Muscle layer of duodenum (tissue), 2 donors: ENCODE results near the gene ATP2B1.

Experiments
- H3K27ac ChIP-seq: one replicate; pipeline ENCODE4 v1.7.0; 2013; ENCODE audit warnings: mild to moderate bottlenecking, low read length
- H3K27me3 ChIP-seq: one replicate; pipeline ENCODE4 v1.7.0; 2013; ENCODE audit warnings: low read depth, mild to moderate bottlenecking, control low read depth, low read length
- H3K36me3 ChIP-seq, 2 donors: one replicate each; pipeline ENCODE4 v1.7.0; 2013; ENCODE audit warnings: low read length in 2 of 2, control low read depth in 1 of 2, mild to moderate bottlenecking in 1 of 2; ENCODE audit not compliant: insufficient read depth in 2 of 2, control insufficient read depth in 1 of 2
- H3K4me1 ChIP-seq, 2 donors: one replicate each; pipeline ENCODE4 v1.7.0; 2013; ENCODE audit warnings: low read length in 2 of 2, mild to moderate bottlenecking in 2 of 2, control low read depth in 1 of 2, moderate library complexity in 1 of 2; ENCODE audit not compliant: insufficient read depth in 2 of 2, control insufficient read depth in 1 of 2
- H3K4me3 ChIP-seq, 2 donors: one replicate each; pipeline ENCODE4 v1.7.0; 2013; ENCODE audit warnings: low read length in 2 of 2, low read depth in 1 of 2, mild to moderate bottlenecking in 1 of 2
- H3K9me3 ChIP-seq, 2 donors: one replicate each; pipeline ENCODE4 v1.7.0; 2013; ENCODE audit warnings: low read length in 2 of 2, control low read depth in 1 of 2, mild to moderate bottlenecking in 1 of 2; ENCODE audit not compliant: control insufficient read depth in 1 of 2
- donor health status: healthy.

The ATP2B1 gene

GRCh38 chr12:89690925-89691324 is 17.7 kb downstream of the ATP2B1 start:
- Histone ChIP-seq H3K4me1 (peaks cover 0 to 20% of the 10 kb centered on the region in 2 donors), H3K4me3 (no peak overlapping the region), H3K9me3 (no peaks in the 10 kb centered on the region), H3K36me3 (no peaks in the 10 kb centered on the region), H3K27ac (no peak overlapping the region), H3K27me3 (no peaks in the 10 kb centered on the region)

- no peak overlapping the region for H3K27ac ChIP-seq
- H3K4me1 ChIP-seq = peaks cover 0 to 11% of the 10 kb centered on the region in 2 donors
- no peaks in the 10 kb centered on the region for H3K36me3 ChIP-seq
- no peak overlapping the region for H3K4me3 ChIP-seq
- no peaks in the 10 kb centered on the region for H3K27me3 ChIP-seq
- H3K9me3 ChIP-seq = no peaks in the 10 kb centered on the region
Observed at GRCh38 chr12:89689306-89689705, 19.3 kb downstream of the ATP2B1 start.

- Histone ChIP-seq H3K4me1 (peaks cover 0 to 7% of the 10 kb centered on the region in 2 donors), H3K27me3 (no peaks in the 10 kb centered on the region), H3K27ac (no peak overlapping the region), H3K9me3 (peaks cover 6 to 8% of the 10 kb centered on the region in 2 donors), H3K4me3 (no peak overlapping the region), H3K36me3 (no peaks in the 10 kb centered on the region)
Observed at GRCh38 chr12:89686311-89686710, 22.3 kb downstream of the ATP2B1 start.

GRCh38 chr12:89685363-89685972 is 23.2 kb downstream of the ATP2B1 start:
- Histone ChIP-seq H3K36me3 (no peaks in the 10 kb centered on the region), H3K4me3 (no peak overlapping the region), H3K27ac (no peak overlapping the region), H3K27me3 (no peaks in the 10 kb centered on the region), H3K9me3 (peaks cover 8 to 9% of the 10 kb centered on the region in 2 donors), H3K4me1 (peaks cover 0 to 6% of the 10 kb centered on the region in 2 donors)

GRCh38 chr12:89684136-89684535 is 24.5 kb downstream of the ATP2B1 start:
- no peak overlapping the region for H3K27ac ChIP-seq
- H3K9me3 ChIP-seq = peaks cover 8 to 9% of the 10 kb centered on the region in 2 donors
- peaks cover 0 to 6% of the 10 kb centered on the region in 2 donors for H3K4me1 ChIP-seq
- no peaks in the 10 kb centered on the region for H3K36me3 ChIP-seq
- no peak overlapping the region for H3K4me3 ChIP-seq
- no peaks in the 10 kb centered on the region for H3K27me3 ChIP-seq

- peaks cover 8 to 9% of the 10 kb centered on the region in 2 donors for H3K9me3 ChIP-seq
- H3K27me3 ChIP-seq = no peaks in the 10 kb centered on the region
- H3K27ac ChIP-seq = no peak overlapping the region
- no peaks in the 10 kb centered on the region for H3K36me3 ChIP-seq
- H3K4me1 ChIP-seq = peaks cover 0 to under 1% of the 10 kb centered on the region in 2 donors
- no peak overlapping the region for H3K4me3 ChIP-seq
Observed at GRCh38 chr12:89682284-89682683, 26.4 kb downstream of the ATP2B1 start.

- peaks cover 8 to 9% of the 10 kb centered on the region in 2 donors for H3K9me3 ChIP-seq
- no peaks in the 10 kb centered on the region for H3K27me3 ChIP-seq
- H3K36me3 ChIP-seq = no peaks in the 10 kb centered on the region
- H3K27ac ChIP-seq = no peak overlapping the region
- no peak overlapping the region for H3K4me3 ChIP-seq
- peaks cover 0 to 4% of the 10 kb centered on the region in 2 donors for H3K4me1 ChIP-seq
Observed at GRCh38 chr12:89680409-89680808, 28.2 kb downstream of the ATP2B1 start.

- no peak overlapping the region for H3K27ac ChIP-seq
- no peak overlapping the region for H3K4me3 ChIP-seq
- H3K4me1 ChIP-seq = peaks cover 0 to 7% of the 10 kb centered on the region in 2 donors
- peaks cover 8 to 9% of the 10 kb centered on the region in 2 donors for H3K9me3 ChIP-seq
- H3K27me3 ChIP-seq = no peaks in the 10 kb centered on the region
- no peaks in the 10 kb centered on the region for H3K36me3 ChIP-seq
Observed at GRCh38 chr12:89679631-89680030, 29.0 kb downstream of the ATP2B1 start.

- no peak overlapping the region for H3K27ac ChIP-seq
- peaks cover 8 to 9% of the 10 kb centered on the region in 2 donors for H3K9me3 ChIP-seq
- H3K36me3 ChIP-seq = no peaks in the 10 kb centered on the region
- peaks cover 0 to 11% of the 10 kb centered on the region in 2 donors for H3K4me1 ChIP-seq
- H3K27me3 ChIP-seq = no peaks in the 10 kb centered on the region
- H3K4me3 ChIP-seq = no peak overlapping the region
Observed at GRCh38 chr12:89678225-89678624, 30.4 kb downstream of the ATP2B1 start.

- Histone ChIP-seq H3K27me3 (no peaks in the 10 kb centered on the region), H3K27ac (no peak overlapping the region), H3K4me3 (no peak overlapping the region), H3K4me1 (peaks cover 0 to 18% of the 10 kb centered on the region in 2 donors), H3K36me3 (no peaks in the 10 kb centered on the region), H3K9me3 (peaks cover 0 to 3% of the 10 kb centered on the region in 2 donors)
Observed at GRCh38 chr12:89676930-89677329, 31.7 kb downstream of the ATP2B1 start.

GRCh38 chr12:89674326-89674942 is 34.2 kb downstream of the ATP2B1 start:
- Histone ChIP-seq H3K4me3 (no peak overlapping the region), H3K27me3 (no peaks in the 10 kb centered on the region), H3K27ac (no peak overlapping the region), H3K4me1 (peaks cover 0 to 18% of the 10 kb centered on the region in 2 donors), H3K36me3 (no peaks in the 10 kb centered on the region), H3K9me3 (no peaks in the 10 kb centered on the region)
